H9 (cell line): Measurements from ENCODE around the gene ZNF791. TPM values are rescaled to one million over a fixed set of nuclear protein-coding genes. Genes with fewer than 3 reads are reported as not detected.

Experiments
- DNase-seq: peaks from one replicate; pipeline ENCODE4 v3.0.0-alpha.2; 2017
- H2AFZ ChIP-seq: one replicate; pipeline ENCODE4 v1.6.1; 2013; ENCODE audit warnings: mild to moderate bottlenecking, low read length, control low read depth, moderate library complexity
- H2AK5ac ChIP-seq: 2 replicates; pipeline ENCODE4 v1.6.1; 2013; ENCODE audit warnings: low read length, control low read depth, mixed read lengths; ENCODE audit not compliant: insufficient read length
- H2BK120ac ChIP-seq: one replicate; pipeline ENCODE4 v1.6.1; 2013; ENCODE audit warnings: low read depth, mild to moderate bottlenecking, low read length, control low read depth, inconsistent platforms; ENCODE audit not compliant: poor library complexity, severe bottlenecking
- H2BK12ac ChIP-seq: 2 replicates; pipeline ENCODE4 v1.6.1; 2013; ENCODE audit warnings: low read length, control low read depth, mixed read lengths, low read depth; ENCODE audit not compliant: insufficient read length
- H2BK15ac ChIP-seq: 2 replicates; pipeline ENCODE4 v1.6.1; 2013; ENCODE audit warnings: low read depth, low read length, control low read depth
- H2BK20ac ChIP-seq: one replicate; pipeline ENCODE4 v1.6.1; 2013; ENCODE audit warnings: low read depth, mild to moderate bottlenecking, low read length, control low read depth, inconsistent platforms; ENCODE audit not compliant: poor library complexity, severe bottlenecking
- H2BK5ac ChIP-seq: 2 replicates; pipeline ENCODE4 v1.6.1; 2013; ENCODE audit warnings: low read length, control low read depth, mixed read lengths; ENCODE audit not compliant: insufficient read length
- H3K14ac ChIP-seq: 2 replicates; pipeline ENCODE4 v1.6.1; 2013; ENCODE audit warnings: low read length, control low read depth; ENCODE audit not compliant: insufficient read depth
- H3K18ac ChIP-seq: 2 replicates; pipeline ENCODE4 v1.6.1; 2013; ENCODE audit warnings: low read depth, mild to moderate bottlenecking, mixed read lengths, low read length, control low read depth; ENCODE audit not compliant: insufficient read length
- H3K23ac ChIP-seq: 2 replicates; pipeline ENCODE4 v1.6.1; 2013; ENCODE audit warnings: low read length, control low read depth, mixed read lengths, low read depth; ENCODE audit not compliant: insufficient read length
- H3K23me2 ChIP-seq: 2 replicates; pipeline ENCODE4 v1.6.1; 2013; ENCODE audit warnings: low read depth, mild to moderate bottlenecking, mixed read lengths, low read length, control low read depth; ENCODE audit not compliant: insufficient read length, poor library complexity, severe bottlenecking
- H3K27ac ChIP-seq: 2 replicates; pipeline ENCODE4 v1.5.1; 2013; ENCODE audit warnings: low read length, control low read depth, mixed read lengths, low read depth; ENCODE audit not compliant: insufficient read length
- H3K27me3 ChIP-seq: 2 replicates; pipeline ENCODE4 v1.6.1; 2013; ENCODE audit warnings: low read length, control low read depth, inconsistent platforms; ENCODE audit not compliant: insufficient read depth
- H3K4ac ChIP-seq: 2 replicates; pipeline ENCODE4 v1.6.1; 2013; ENCODE audit warnings: low read depth, mild to moderate bottlenecking, control low read depth, inconsistent platforms, low read length, moderate library complexity
- H3K4me1 ChIP-seq: 2 replicates; pipeline ENCODE4 v1.6.1; 2013; ENCODE audit warnings: low read length, control low read depth, inconsistent platforms; ENCODE audit not compliant: insufficient read depth
- H3K4me2 ChIP-seq: 2 replicates; pipeline ENCODE4 v1.6.1; 2013; ENCODE audit warnings: low read length, control low read depth, mixed read lengths; ENCODE audit not compliant: insufficient read length, insufficient read depth
- H3K56ac ChIP-seq: 2 replicates; pipeline ENCODE4 v1.6.1; 2013; ENCODE audit warnings: low read depth, mild to moderate bottlenecking, mixed read lengths, low read length, control low read depth; ENCODE audit not compliant: insufficient read length
- H3K79me1 ChIP-seq: 2 replicates; pipeline ENCODE4 v1.6.1; 2013; ENCODE audit warnings: low read depth, mild to moderate bottlenecking, moderate library complexity, low read length, control low read depth, inconsistent platforms; ENCODE audit not compliant: insufficient read depth, poor library complexity, severe bottlenecking
- H3K79me2 ChIP-seq: 2 replicates; pipeline ENCODE4 v1.6.1; 2013; ENCODE audit warnings: low read length, control low read depth, inconsistent platforms; ENCODE audit not compliant: insufficient read depth
- H3K9ac ChIP-seq: 2 replicates; pipeline ENCODE4 v1.6.1; 2013; ENCODE audit warnings: low read length, control low read depth, mixed read lengths; ENCODE audit not compliant: insufficient read length; ENCODE audit errors: extremely low read depth
- H3K9me3 ChIP-seq: one replicate; pipeline ENCODE4 v1.6.1; 2013; ENCODE audit warnings: low read depth, low read length, inconsistent platforms; ENCODE audit not compliant: control insufficient read depth
- H3T11ph ChIP-seq: one replicate; pipeline ENCODE4 v1.6.1; 2013; ENCODE audit warnings: mild to moderate bottlenecking, low read length, control low read depth, inconsistent platforms
- H4K20me1 ChIP-seq: one replicate; pipeline ENCODE4 v1.6.1; 2013; ENCODE audit not compliant: control insufficient read depth, insufficient read length, insufficient read depth
- H4K5ac ChIP-seq: 2 replicates; pipeline ENCODE4 v1.6.1; 2013; ENCODE audit warnings: low read depth, mild to moderate bottlenecking, mixed read lengths, low read length, control low read depth; ENCODE audit not compliant: insufficient read length
- H4K8ac ChIP-seq: replicated peaks from 2 replicates; pipeline ENCODE4 v1.6.1; 2013; ENCODE audit warnings: low read length, control low read depth, mixed read lengths, low read depth; ENCODE audit not compliant: insufficient read length
- H4K91ac ChIP-seq: 2 replicates; pipeline ENCODE4 v1.6.1; 2013; ENCODE audit warnings: low read depth, mild to moderate bottlenecking, moderate library complexity, mixed read lengths, low read length, control low read depth; ENCODE audit not compliant: insufficient read length
- H3K27ac Mint-ChIP-seq, 3 experiments: 2 replicates in 2 of 3; 3 replicates in 1 of 3; pipeline ENCODE4 v1.8.0; 2020 to 2021; ENCODE audit warnings: mixed read lengths in 3 of 3, mild to moderate bottlenecking in 1 of 3, moderate library complexity in 1 of 3
- H3K27me3 Mint-ChIP-seq: 2 replicates; pipeline ENCODE4 v1.8.0; 2021; ENCODE audit warnings: low read depth, mild to moderate bottlenecking, moderate library complexity, mixed read lengths
- H3K36me3 Mint-ChIP-seq, 3 experiments: 2 replicates in 2 of 3; 3 replicates in 1 of 3; pipeline ENCODE4 v1.8.0; 2020 to 2021; ENCODE audit warnings: low read depth in 3 of 3, mixed read lengths in 3 of 3; ENCODE audit not compliant: insufficient read depth in 1 of 3
- H3K4me1 Mint-ChIP-seq, 2 experiments: 2 replicates each; pipeline ENCODE4 v1.8.0; 2020; ENCODE audit warnings: mixed read lengths in 2 of 2
- H3K4me3 Mint-ChIP-seq, 2 experiments: 2 replicates in 1 of 2; 3 replicates in 1 of 2; pipeline ENCODE4 v1.8.0; 2020 to 2021; ENCODE audit warnings: mild to moderate bottlenecking in 2 of 2, mixed read lengths in 2 of 2, moderate library complexity in 1 of 2
- H3K9me3 Mint-ChIP-seq, 2 experiments: 2 replicates in 1 of 2; 3 replicates in 1 of 2; pipeline ENCODE4 v1.8.0; 2020; ENCODE audit warnings: mild to moderate bottlenecking in 2 of 2, mixed read lengths in 2 of 2, moderate library complexity in 1 of 2
- WGBS: extraction: QIAGEN DNeasy Blood & Tissue Kit; methylation state at CpG from one replicate; pipeline ENCODE4 v1.1.7; 2013; ENCODE audit warnings: missing lambda C conversion rate, low lambda C conversion rate, mixed read lengths; ENCODE audit not compliant: insufficient read length; ENCODE audit errors: extremely low coverage; 5-methylcytosine and 5-hydroxymethylcytosine counted together
- total RNA-seq: library from RNA; stranded (reverse); gene quantifications from 2 replicates; pipeline ENCODE4 v1.2.1, GENCODE V29; 2021
- TF ChIP-seq, protein P1 (sequence below): fragments of 200-600 bp; sonication (generic); conservative IDR thresholded peaks from 3 replicates; pipeline ENCODE4 v1.8.0; 2021; ENCODE audit warnings: antibody characterized with exemption, mild to moderate bottlenecking

ZNF791 gene
- total RNA-seq, 1 experiment from 2014 or later: 20.2 TPM

DNA sequence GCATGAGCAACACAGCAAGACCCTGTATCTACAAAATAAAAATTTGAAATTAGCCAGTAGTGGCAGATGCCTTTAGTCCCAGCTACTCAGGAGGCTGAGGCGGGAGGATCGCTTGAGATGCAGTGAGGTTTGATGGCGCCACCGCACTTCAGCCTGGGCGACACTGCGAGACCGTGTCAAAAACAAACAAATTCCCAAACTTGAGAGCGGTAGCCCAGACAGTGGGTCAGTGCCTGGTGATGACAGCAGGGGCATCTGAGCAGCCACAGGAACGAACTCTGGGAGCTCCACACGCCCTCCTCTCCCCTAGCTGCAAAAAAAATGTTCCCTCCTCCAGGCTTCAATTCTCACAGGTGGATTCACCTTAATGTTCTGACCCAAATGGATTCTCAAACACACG, 14.2 kb upstream of the ZNF791 start:
- Histone ChIP-seq H3K4me1 (no peaks in the 10 kb centered on the region), H3K14ac (no peak overlapping the region), H2BK20ac (no peak overlapping the region), H3K9me3 (no peaks in the 10 kb centered on the region), H4K91ac (no peak overlapping the region), H3K18ac (no peak overlapping the region), H3K79me2 (no peaks in the 10 kb centered on the region), H2AFZ (no peak overlapping the region), H2BK5ac (no peak overlapping the region), H4K8ac (no peak overlapping the region), H2BK120ac (no peak overlapping the region), H3K23me2 (no peaks in the 10 kb centered on the region), H4K20me1 (no peaks in the 10 kb centered on the region), H3T11ph (no peak overlapping the region), H3K27ac (no peak overlapping the region), H3K4me2 (no peak overlapping the region), H2AK5ac (no peak overlapping the region), H3K27me3 (no peaks in the 10 kb centered on the region), H4K5ac (no peak overlapping the region), H2BK12ac (no peak overlapping the region), H3K23ac (no peak overlapping the region), H2BK15ac (no peak overlapping the region), H3K56ac (no peak overlapping the region), H3K79me1 (no peaks in the 10 kb centered on the region), H3K4ac (no peak overlapping the region), H3K9ac (no peak overlapping the region)
- TF ChIP-seq, protein P1, sequence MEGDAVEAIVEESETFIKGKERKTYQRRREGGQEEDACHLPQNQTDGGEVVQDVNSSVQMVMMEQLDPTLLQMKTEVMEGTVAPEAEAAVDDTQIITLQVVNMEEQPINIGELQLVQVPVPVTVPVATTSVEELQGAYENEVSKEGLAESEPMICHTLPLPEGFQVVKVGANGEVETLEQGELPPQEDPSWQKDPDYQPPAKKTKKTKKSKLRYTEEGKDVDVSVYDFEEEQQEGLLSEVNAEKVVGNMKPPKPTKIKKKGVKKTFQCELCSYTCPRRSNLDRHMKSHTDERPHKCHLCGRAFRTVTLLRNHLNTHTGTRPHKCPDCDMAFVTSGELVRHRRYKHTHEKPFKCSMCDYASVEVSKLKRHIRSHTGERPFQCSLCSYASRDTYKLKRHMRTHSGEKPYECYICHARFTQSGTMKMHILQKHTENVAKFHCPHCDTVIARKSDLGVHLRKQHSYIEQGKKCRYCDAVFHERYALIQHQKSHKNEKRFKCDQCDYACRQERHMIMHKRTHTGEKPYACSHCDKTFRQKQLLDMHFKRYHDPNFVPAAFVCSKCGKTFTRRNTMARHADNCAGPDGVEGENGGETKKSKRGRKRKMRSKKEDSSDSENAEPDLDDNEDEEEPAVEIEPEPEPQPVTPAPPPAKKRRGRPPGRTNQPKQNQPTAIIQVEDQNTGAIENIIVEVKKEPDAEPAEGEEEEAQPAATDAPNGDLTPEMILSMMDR: no peak
- H3K4me3 Mint-ChIP-seq: no peak overlapping the region
- DNase-seq: no peak
- H3K27me3 Mint-ChIP-seq: no peaks in the 10 kb centered on the region
- no CpG with 5 or more reads among the region's 11 CpGs for WGBS
- H3K4me1 Mint-ChIP-seq: peaks cover 0 to 2% of the 10 kb centered on the region in 2 experiments; a peak in 1 of 4 replicates
- no peaks in the 10 kb centered on the region for H3K9me3 Mint-ChIP-seq
- H3K36me3 Mint-ChIP-seq: peaks cover 0 to 15% (median 5%) of the 10 kb centered on the region in 3 experiments; a peak in 5 of 7 replicates
- no peak overlapping the region for H3K27ac Mint-ChIP-seq
